K562 (cell line): Measurements from ENCODE around the gene PARP1. TPM values are rescaled to one million over a fixed set of nuclear protein-coding genes. Genes with fewer than 3 reads are reported as not detected.

Experiments
- ATAC-seq: fragments of 200-7000 bp; cut with Tn5 transposase; 3 replicates; pipeline ENCODE4 v1.9.1; 2020; ENCODE audit warnings: moderate library complexity
- BruUV-seq: library from RNA; stranded (reverse); fragments of 400-500 nt; replicated peaks from 2 replicates; lab custom pipeline; 2021; lab: Mats Ljungman, UMichigan
- CTCF ChIA-PET: fragments of 300-600 bp; formaldehyde crosslinking; extraction: SDS; loops from one replicate; lab custom pipeline; 2021; ENCODE audit warnings: low intra/inter-chr PET ratio; lab: Yijun Ruan, JAX
- POLR2A ChIA-PET: fragments of 300-600, 350-650 bp; sonication (Branson Sonifier 250); formaldehyde crosslinking; extraction: SDS; loops from one replicate; lab custom pipeline; 2021; ENCODE audit warnings: antibody characterized with exemption, inconsistent platforms; lab: Yijun Ruan, JAX
- DNase-seq, 4 experiments: peaks; one replicate each; pipeline versions ENCODE4 v3.0.0 to v3.0.0-alpha.2; 2011 to 2018; ENCODE audit warnings: low spot score in 3 of 4, mixed read lengths in 3 of 4; ENCODE audit errors: extremely low read depth in 1 of 4
- FAIRE-seq: peaks from 2 replicates; lab custom pipeline; 2011; peaks lifted over from hg19 to GRCh38; lab: Jason Lieb, UNC
- H2AFZ ChIP-seq: 2 replicates; pipeline ENCODE4 v1.6.0; 2011; ENCODE audit warnings: low read depth, low read length, control low read depth, inconsistent platforms
- H3K27ac ChIP-seq: fragments of 200-600 bp; 3 replicates; pipeline ENCODE4 v1.8.0; 2011; ENCODE audit warnings: low read depth, mild to moderate bottlenecking, control low read depth, inconsistent platforms, low read length, moderate library complexity, mixed read lengths; ENCODE audit errors: extremely low read depth
- H3K27me3 ChIP-seq, 2 experiments: fragments of 300-600 bp in 1 of 2; 2 replicates in 1 of 2; 3 replicates in 1 of 2; pipeline versions ENCODE4 v1.6.0 to v1.8.0; 2011; ENCODE audit warnings: inconsistent platforms in 2 of 2, low read length in 2 of 2, mild to moderate bottlenecking in 1 of 2, mixed read lengths in 1 of 2, moderate library complexity in 1 of 2; ENCODE audit not compliant: control insufficient read depth in 2 of 2, insufficient read depth in 2 of 2
- H3K36me3 ChIP-seq: fragments of 300-600 bp; 3 replicates; pipeline ENCODE4 v1.8.0; 2011; ENCODE audit warnings: mild to moderate bottlenecking, low read length, inconsistent platforms; ENCODE audit not compliant: control insufficient read depth, insufficient read depth
- H3K4me1 ChIP-seq, 2 experiments: fragments of 200-600 bp in 1 of 2; replicated peaks in 1 of 2; 2 replicates in 1 of 2; 3 replicates in 1 of 2; pipeline versions ENCODE4 v1.5.1 to v1.8.0; 2011; ENCODE audit warnings: inconsistent platforms in 2 of 2, low read length in 2 of 2, mild to moderate bottlenecking in 1 of 2, mixed read lengths in 1 of 2, moderate library complexity in 1 of 2; ENCODE audit not compliant: control insufficient read depth in 2 of 2, insufficient read depth in 2 of 2
- H3K4me2 ChIP-seq: 2 replicates; pipeline ENCODE4 v1.6.1; 2011; ENCODE audit warnings: low read length, control low read depth, inconsistent platforms, mixed read lengths; ENCODE audit not compliant: insufficient read depth
- H3K4me3 ChIP-seq: fragments of 200-600 bp; sonication (generic), shearing (Covaris generic); 2 replicates; pipeline ENCODE4 v1.5.1; 2016; ENCODE audit warnings: control low read depth, inconsistent platforms
- H3K79me2 ChIP-seq: fragments of 200-600 bp; 3 replicates; pipeline ENCODE4 v1.8.0; 2011; ENCODE audit warnings: low read length, inconsistent platforms; ENCODE audit not compliant: control insufficient read depth, insufficient read depth
- H3K9ac ChIP-seq, 2 experiments: 2 replicates each; pipeline versions ENCODE4 v1.6.0 to v1.6.1; 2011; ENCODE audit warnings: low read depth in 2 of 2, low read length in 2 of 2, control low read depth in 1 of 2, inconsistent platforms in 1 of 2, mild to moderate bottlenecking in 1 of 2, mixed read lengths in 1 of 2; ENCODE audit not compliant: insufficient read depth in 1 of 2
- H3K9me1 ChIP-seq: one replicate; pipeline ENCODE4 v1.6.0; 2011; ENCODE audit warnings: inconsistent platforms, mild to moderate bottlenecking, low read length, moderate library complexity; ENCODE audit not compliant: control insufficient read depth, insufficient read depth
- H3K9me3 ChIP-seq: replicated peaks from 2 replicates; pipeline ENCODE4 v1.5.1; 2011; ENCODE audit warnings: low read depth, low read length, inconsistent platforms; ENCODE audit not compliant: control insufficient read depth, insufficient read depth
- H4K20me1 ChIP-seq: replicated peaks from 2 replicates; pipeline ENCODE4 v1.6.1; 2011; ENCODE audit warnings: low read length, inconsistent platforms, mixed read lengths; ENCODE audit not compliant: control insufficient read depth, insufficient read depth
- BRCA1 ChIP-seq, 2 experiments: fragments of 450-650 bp in 1 of 2; sonication (generic) in 1 of 2; formaldehyde crosslinking in 1 of 2; IDR thresholded peaks; 2 replicates each; pipeline versions ENCODE4 v1.5.0 to v1.6.1; 2017 to 2020; ENCODE audit warnings: mild to moderate bottlenecking in 1 of 2, missing genetic modification reagents in 1 of 2
- CTBP1 ChIP-seq: fragments of 450-650 bp; IDR thresholded peaks from 2 replicates; pipeline ENCODE4 v1.6.1; 2016; ENCODE audit warnings: borderline replicate concordance
- FOXK2 ChIP-seq, 2 experiments: fragments of 450-650 bp; IDR thresholded peaks in 1 of 2; conservative IDR thresholded peaks in 1 of 2; 2 replicates each; pipeline ENCODE4 v1.6.1; 2016; ENCODE audit warnings: low read depth in 2 of 2, mild to moderate bottlenecking in 1 of 2
- MEIS2 ChIP-seq: fragments of 450-650 bp; IDR thresholded peaks from 2 replicates; pipeline ENCODE4 v1.6.1; 2014; ENCODE audit warnings: mild to moderate bottlenecking; ENCODE audit not compliant: partially characterized antibody
- NFIC ChIP-seq: fragments of 450-650 bp; IDR thresholded peaks from 2 replicates; pipeline ENCODE4 v1.6.1; 2017; ENCODE audit warnings: mild to moderate bottlenecking, inconsistent platforms
- RAD21 ChIP-seq, 2 experiments: fragments of 250-450 bp in 1 of 2; fragments of 450-650 bp in 1 of 2; sonication (Bioruptor Pico) in 1 of 2; formaldehyde crosslinking in 1 of 2; IDR thresholded peaks in 1 of 2; conservative IDR thresholded peaks in 1 of 2; 2 replicates each; pipeline versions ENCODE4 v1.4.0 to v1.8.0; 2020 to 2022; ENCODE audit warnings: mild to moderate bottlenecking in 2 of 2, moderate library complexity in 1 of 2
- WGBS: fragments of 100-300 bp; shearing (Covaris generic); methylation state at CpG from one replicate; pipeline ENCODE4 v1.1.6; 2016; ENCODE audit warnings: low coverage, mixed read lengths; ENCODE audit not compliant: insufficient coverage; ENCODE audit errors: missing lambda C conversion rate; 5-methylcytosine and 5-hydroxymethylcytosine counted together
- in situ Hi-C: fragments of 300-500 bp; cut with MboI; formaldehyde crosslinking; loops from 4 replicates; pipeline ENCODE4 v1.15.0; 2018; ENCODE audit warnings: inconsistent platforms, mixed read lengths
- intact Hi-C: fragments of 100-400 bp; cut with micrococcal nuclease; formaldehyde crosslinking; loops from 2 replicates; pipeline ENCODE4 v1.14.2; 2022
- polyA plus RNA-seq, 8 experiments: library from polyadenylated mRNA; depleted of rRNA in 4 of 8; stranded (reverse) in 5 of 8; unstranded in 3 of 8; fragments of >200 nt; fragmentation: Nextera tagmentation in 2 of 8; fragmentation: Illumina TruSeq in 1 of 8; extraction: Ambion mirVana in 2 of 8; extraction: Trizol in 1 of 8; gene quantifications; 2 replicates each; pipeline versions ENCODE4 v1.2.1 to v1.2.3, GENCODE V29; 2011 to 2014; ENCODE audit warnings: inconsistent platforms in 1 of 8, missing spikeins in 1 of 8
- total RNA-seq, 7 experiments: library from RNA; depleted of rRNA in 6 of 7; stranded (reverse); fragments of >200 nt in 6 of 7; fragmentation: Illumina TruSeq in 2 of 7; extraction: Trizol in 2 of 7; gene quantifications; 2 replicates each; pipeline versions ENCODE4 v1.2.1 to v1.2.3, GENCODE V29; 2011 to 2021; ENCODE audit warnings: low replicate concordance in 1 of 7
- TF ChIP-seq, protein P1 (sequence below): fragments of 250-450 bp; sonication (Bioruptor Pico); IDR thresholded peaks from 2 replicates; pipeline ENCODE4 v1.4.0; 2020; ENCODE audit warnings: mild to moderate bottlenecking, moderate library complexity
- TF ChIP-seq, protein P2 (sequence below), 3 experiments: IDR thresholded peaks in 2 of 3; conservative IDR thresholded peaks in 1 of 3; 2 replicates each; pipeline ENCODE4 v1.5.1; 2011 to 2012; ENCODE audit warnings: low read length in 3 of 3, mild to moderate bottlenecking in 3 of 3, control low read depth in 2 of 3, improper control_type of control experiment in 1 of 3, inconsistent platforms in 1 of 3, low read depth in 1 of 3, mixed read lengths in 1 of 3, moderate library complexity in 1 of 3; ENCODE audit not compliant: insufficient read depth in 2 of 3
- TF ChIP-seq, protein P3 (sequence below), 2 experiments: fragments of 450-650 bp; conservative IDR thresholded peaks; 2 replicates each; pipeline ENCODE4 v1.6.1; 2017; ENCODE audit warnings: mild to moderate bottlenecking in 2 of 2, moderate library complexity in 2 of 2

The PARP1 gene
- total and polyA plus RNA-seq, 9 of the 15 experiments (the other 6 are each of a cell fraction or from before 2014, with no cell fraction given): 121 to 306 (median 250) TPM

DNA sequence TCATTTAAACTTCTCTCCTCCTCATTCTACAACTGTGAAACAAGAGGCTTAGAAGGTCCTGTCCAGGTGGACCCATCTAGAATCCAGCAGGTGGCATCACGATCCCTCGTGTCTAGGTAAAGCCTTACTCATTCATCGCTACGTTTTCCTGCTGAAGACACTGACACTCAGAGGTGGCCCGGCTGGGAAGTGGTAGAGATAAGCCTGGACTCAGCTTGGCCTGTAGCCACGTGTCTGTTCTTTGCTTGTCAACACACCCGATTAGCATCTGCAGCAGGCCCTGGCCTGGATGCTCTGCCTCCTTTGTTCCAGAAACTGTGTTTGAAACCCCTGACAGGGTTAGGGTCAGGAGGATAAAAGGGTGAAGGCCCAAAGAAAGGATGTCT lies 43.4 kb downstream of the PARP1 start:
- CTCF ChIA-PET: no interaction called here
- BruUV-seq: no TSS peak

More for the DNA sequence above, 43.4 kb downstream of the PARP1 start:
- Histone ChIP-seq H3K27me3 (no peaks in the 10 kb centered on the region), H3K27ac (no peak overlapping the region), H3K36me3 (peaks cover 98% of the 10 kb centered on the region), H2AFZ (no peak overlapping the region), H3K9me1 (no peaks in the 10 kb centered on the region), H3K9ac (no peak overlapping the region), H4K20me1 (no peaks in the 10 kb centered on the region), H3K4me3 (no peak overlapping the region), H3K4me1 (no peaks in the 10 kb centered on the region), H3K9me3 (no peaks in the 10 kb centered on the region), H3K4me2 (no peak overlapping the region)
- DNase-seq (peak in 1 of 4 experiments; percentile 23), ATAC-seq (peak; percentile 61), FAIRE-seq (peak; percentile 11)
- POLR2A ChIA-PET: interaction anchor here (0.6 to 2.8 kb wide), 4 partner anchors 8 to 365 kb away, joined by 3 to 9 read pairs (median 4); no protein-coding TSS in a partner anchor
- in situ Hi-C loops (no loop called here), intact Hi-C loops (no loop called here)
- WGBS: 56% methylated on average over 7 of the region's 7 CpGs
- TF ChIP-seq NFIC (peak; percentile 37; the same call in 1 of the 2 replicates), BRCA1 (IDR thresholded peaks at IDR 0.05) (no peak), BRCA1 (CRISPR knock-in tag; IDR thresholded peaks at IDR 0.05) (no peak), MEIS2 (peak; percentile 52), CTBP1 (peak; percentile 51; the same call in 1 of the 2 replicates), FOXK2 (conservative IDR thresholded peaks at IDR 0.05 in 1 of 2, IDR thresholded peaks at IDR 0.05 in 1 of 2; ENCODE audit: low read depth in 2 of 2) (peak; percentile 46 to 61; a peak in 2 of 4 replicates), RAD21 (CRISPR knock-in tag; conservative IDR thresholded peaks at IDR 0.05 in 1 of 2, IDR thresholded peaks at IDR 0.05 in 1 of 2) (peak; percentile 13 to 38; a peak in 1 of 4 replicates)
- TF ChIP-seq, protein P1, sequence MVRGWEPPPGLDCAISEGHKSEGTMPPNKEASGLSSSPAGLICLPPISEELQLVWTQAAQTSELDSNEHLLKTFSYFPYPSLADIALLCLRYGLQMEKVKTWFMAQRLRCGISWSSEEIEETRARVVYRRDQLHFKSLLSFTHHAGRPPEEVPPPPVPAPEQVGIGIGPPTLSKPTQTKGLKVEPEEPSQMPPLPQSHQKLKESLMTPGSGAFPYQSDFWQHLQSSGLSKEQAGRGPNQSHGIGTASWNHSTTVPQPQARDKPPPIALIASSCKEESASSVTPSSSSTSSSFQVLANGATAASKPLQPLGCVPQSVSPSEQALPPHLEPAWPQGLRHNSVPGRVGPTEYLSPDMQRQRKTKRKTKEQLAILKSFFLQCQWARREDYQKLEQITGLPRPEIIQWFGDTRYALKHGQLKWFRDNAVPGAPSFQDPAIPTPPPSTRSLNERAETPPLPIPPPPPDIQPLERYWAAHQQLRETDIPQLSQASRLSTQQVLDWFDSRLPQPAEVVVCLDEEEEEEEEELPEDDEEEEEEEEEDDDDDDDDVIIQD (CRISPR knock-in tag): no peak
- TF ChIP-seq, protein P2, sequence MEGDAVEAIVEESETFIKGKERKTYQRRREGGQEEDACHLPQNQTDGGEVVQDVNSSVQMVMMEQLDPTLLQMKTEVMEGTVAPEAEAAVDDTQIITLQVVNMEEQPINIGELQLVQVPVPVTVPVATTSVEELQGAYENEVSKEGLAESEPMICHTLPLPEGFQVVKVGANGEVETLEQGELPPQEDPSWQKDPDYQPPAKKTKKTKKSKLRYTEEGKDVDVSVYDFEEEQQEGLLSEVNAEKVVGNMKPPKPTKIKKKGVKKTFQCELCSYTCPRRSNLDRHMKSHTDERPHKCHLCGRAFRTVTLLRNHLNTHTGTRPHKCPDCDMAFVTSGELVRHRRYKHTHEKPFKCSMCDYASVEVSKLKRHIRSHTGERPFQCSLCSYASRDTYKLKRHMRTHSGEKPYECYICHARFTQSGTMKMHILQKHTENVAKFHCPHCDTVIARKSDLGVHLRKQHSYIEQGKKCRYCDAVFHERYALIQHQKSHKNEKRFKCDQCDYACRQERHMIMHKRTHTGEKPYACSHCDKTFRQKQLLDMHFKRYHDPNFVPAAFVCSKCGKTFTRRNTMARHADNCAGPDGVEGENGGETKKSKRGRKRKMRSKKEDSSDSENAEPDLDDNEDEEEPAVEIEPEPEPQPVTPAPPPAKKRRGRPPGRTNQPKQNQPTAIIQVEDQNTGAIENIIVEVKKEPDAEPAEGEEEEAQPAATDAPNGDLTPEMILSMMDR (IDR thresholded peaks at IDR 0.05 in 2 of 3, conservative IDR thresholded peaks at IDR 0.05 in 1 of 3; ENCODE audit: insufficient read depth in 2 of 3, low read depth in 1 of 3, low read length in 3 of 3): peak in 1 of 3 experiments; percentile 15; a peak in 2 of 6 replicates
- TF ChIP-seq, protein P3, sequence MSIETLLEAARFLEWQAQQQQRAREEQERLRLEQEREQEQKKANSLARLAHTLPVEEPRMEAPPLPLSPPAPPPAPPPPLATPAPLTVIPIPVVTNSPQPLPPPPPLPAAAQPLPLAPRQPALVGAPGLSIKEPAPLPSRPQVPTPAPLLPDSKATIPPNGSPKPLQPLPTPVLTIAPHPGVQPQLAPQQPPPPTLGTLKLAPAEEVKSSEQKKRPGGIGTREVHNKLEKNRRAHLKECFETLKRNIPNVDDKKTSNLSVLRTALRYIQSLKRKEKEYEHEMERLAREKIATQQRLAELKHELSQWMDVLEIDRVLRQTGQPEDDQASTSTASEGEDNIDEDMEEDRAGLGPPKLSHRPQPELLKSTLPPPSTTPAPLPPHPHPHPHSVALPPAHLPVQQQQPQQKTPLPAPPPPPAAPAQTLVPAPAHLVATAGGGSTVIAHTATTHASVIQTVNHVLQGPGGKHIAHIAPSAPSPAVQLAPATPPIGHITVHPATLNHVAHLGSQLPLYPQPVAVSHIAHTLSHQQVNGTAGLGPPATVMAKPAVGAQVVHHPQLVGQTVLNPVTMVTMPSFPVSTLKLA (conservative IDR thresholded peaks at IDR 0.05): peak; percentile 61 to 72
- TF ChIP-seq, all 486 proteins: peak for 7
- H3K79me2 ChIP-seq: no peaks in the 10 kb centered on the region
